Dendritic cell treated with granulocyte-macrophage colony-stimulating factor and Interleukin-4, amounts not matched to agents 40 ng/mL and 50 ng/mL, for 4 days (primary cell): ENCODE results near the gene FTO.
"Not testable (repeated sequence)": the region's sequence is repeated elsewhere in the genome, so short reads cannot be mapped to it uniquely, and the experiment has no call there.

Experiments
- H3K27ac Mint-ChIP-seq: one replicate; pipeline ENCODE4 v1.8.0; 2022; ENCODE audit warnings: mild to moderate bottlenecking, mixed read lengths
- H3K27me3 Mint-ChIP-seq: one replicate; pipeline ENCODE4 v1.8.0; 2022; ENCODE audit warnings: mild to moderate bottlenecking, mixed read lengths
- H3K36me3 Mint-ChIP-seq: one replicate; pipeline ENCODE4 v1.8.0; 2022; ENCODE audit warnings: low read depth, mixed read lengths
- H3K4me1 Mint-ChIP-seq: one replicate; pipeline ENCODE4 v1.8.0; 2022; ENCODE audit warnings: low read depth, mixed read lengths
- H3K4me3 Mint-ChIP-seq: one replicate; pipeline ENCODE4 v1.8.0; 2022; ENCODE audit warnings: mild to moderate bottlenecking, moderate library complexity, mixed read lengths
- H3K9me3 Mint-ChIP-seq: one replicate; pipeline ENCODE4 v1.8.0; 2022; ENCODE audit warnings: mixed read lengths
- intact Hi-C: fragments of 100-400 bp; cut with micrococcal nuclease; formaldehyde crosslinking; loops from one replicate; pipeline ENCODE4 v1.15.0; 2022

Gene FTO

DNA sequence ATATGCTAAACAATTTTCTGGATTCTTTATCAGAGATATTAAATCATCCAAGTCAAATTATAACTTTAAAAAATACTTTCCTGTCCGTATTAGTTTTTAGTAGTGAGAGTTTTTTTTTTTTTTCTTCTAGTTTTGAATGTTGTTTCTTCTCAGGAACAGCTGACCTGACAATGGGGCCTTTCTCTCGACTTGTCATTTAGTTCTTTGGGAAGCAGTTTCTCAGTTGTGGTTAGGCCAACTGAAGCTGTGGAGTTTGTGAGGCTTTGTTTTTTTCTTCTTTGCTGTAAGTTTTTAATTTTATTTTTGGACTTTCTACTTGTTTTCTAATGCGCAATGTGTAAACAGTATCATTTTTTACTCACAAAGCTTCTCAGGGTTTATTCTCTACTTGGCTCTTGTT is 140.8 kb downstream of the FTO start:
- no peak overlapping the region for H3K4me3 Mint-ChIP-seq
- H3K27ac Mint-ChIP-seq, result no peak overlapping the region
- no peaks in the 10 kb centered on the region for H3K27me3 Mint-ChIP-seq
- H3K4me1 Mint-ChIP-seq, result peaks cover 31% of the 10 kb centered on the region
- peaks cover 7% of the 10 kb centered on the region for H3K36me3 Mint-ChIP-seq
- H3K9me3 Mint-ChIP-seq, result no peaks in the 10 kb centered on the region
- intact Hi-C loops, result no loop called here

DNA sequence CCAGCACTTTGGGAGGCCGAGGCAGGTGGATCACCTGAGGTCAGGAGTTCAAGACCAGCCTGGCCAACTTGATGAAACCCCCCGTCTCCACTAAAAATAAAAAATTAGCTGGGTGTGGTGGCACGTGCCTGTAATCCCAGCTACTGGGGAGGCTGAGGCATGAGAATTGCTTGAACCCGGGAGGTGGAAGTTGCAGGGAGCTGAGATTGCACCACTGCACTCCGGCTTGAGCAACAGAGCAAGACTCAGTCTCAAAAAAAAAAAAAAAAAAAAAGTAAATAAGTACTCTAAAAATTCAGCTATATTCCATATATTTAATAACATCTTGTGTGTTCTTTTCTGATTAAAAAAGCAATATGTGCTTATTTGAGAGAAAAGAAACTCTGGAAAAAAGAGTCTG is 142.6 kb downstream of the FTO start:
- H3K27me3 Mint-ChIP-seq, H3K27ac Mint-ChIP-seq, H3K4me3 Mint-ChIP-seq, H3K9me3 Mint-ChIP-seq, intact Hi-C loops, H3K36me3 Mint-ChIP-seq: not testable (repeated sequence)
- H3K4me1 Mint-ChIP-seq, result peaks cover 31% of the 10 kb centered on the region

DNA sequence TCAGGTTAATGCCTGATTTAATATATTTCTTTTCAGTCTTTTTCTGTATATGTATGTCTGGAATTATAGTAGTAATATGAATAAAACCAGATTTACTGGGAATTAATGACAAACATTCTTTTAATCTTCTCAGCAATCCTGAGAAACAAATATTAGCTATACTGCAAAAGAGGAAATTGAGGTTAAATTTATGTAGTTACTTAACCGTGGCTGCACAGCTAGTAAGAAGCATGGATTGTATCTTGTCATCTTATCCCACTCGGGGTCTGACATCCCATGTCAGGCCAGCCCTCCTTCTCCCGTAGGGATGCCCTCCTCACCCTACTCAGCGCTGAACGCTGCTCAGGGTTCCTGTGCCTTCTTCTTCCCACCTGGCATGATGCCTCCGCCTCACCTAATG is 143.0 kb downstream of the FTO start:
- Mint-ChIP-seq H3K27me3 (no peaks in the 10 kb centered on the region), H3K36me3 (peaks cover 7% of the 10 kb centered on the region), H3K9me3 (no peaks in the 10 kb centered on the region), H3K4me3 (no peak overlapping the region), H3K4me1 (peaks cover 27% of the 10 kb centered on the region), H3K27ac (no peak overlapping the region)
- intact Hi-C loops, result no loop called here

DNA sequence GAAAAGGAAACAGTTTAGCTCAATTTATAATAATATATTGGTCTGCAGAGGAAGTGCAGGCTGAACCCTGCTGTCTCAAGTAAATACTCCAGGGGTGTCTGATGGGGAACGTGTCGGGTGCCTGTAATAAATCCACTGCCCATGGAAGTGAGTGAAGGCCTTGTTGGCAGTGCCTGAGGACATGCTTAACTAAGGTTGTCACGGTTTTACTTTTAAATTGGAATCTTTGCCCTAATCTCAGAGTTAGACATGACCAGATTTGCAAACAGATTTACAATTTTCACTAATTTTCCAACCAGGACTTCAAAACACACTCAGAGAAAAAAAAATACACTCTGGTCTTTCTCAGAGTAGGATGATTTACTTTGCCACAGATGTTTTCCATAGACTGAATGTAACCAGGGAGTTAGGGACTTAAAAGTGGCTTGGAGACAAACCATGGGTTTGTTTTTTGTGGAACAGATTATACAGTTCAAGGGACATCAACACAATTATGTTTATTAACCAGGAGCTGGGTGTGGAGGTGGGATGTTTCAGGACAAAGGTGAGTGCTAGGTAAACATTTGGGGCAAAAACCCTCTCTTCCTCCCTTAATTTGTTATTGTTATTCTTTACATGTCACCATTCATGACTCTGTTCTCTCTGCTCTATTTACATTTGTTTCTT is 144.5 kb downstream of the FTO start:
- no peaks in the 10 kb centered on the region for H3K9me3 Mint-ChIP-seq
- no peak overlapping the region for H3K27ac Mint-ChIP-seq
- H3K4me3 Mint-ChIP-seq, result no peak overlapping the region
- H3K27me3 Mint-ChIP-seq, result no peaks in the 10 kb centered on the region
- H3K36me3 Mint-ChIP-seq, result peaks cover 7% of the 10 kb centered on the region
- intact Hi-C loops, result no loop called here
- H3K4me1 Mint-ChIP-seq, result peaks cover 36% of the 10 kb centered on the region

DNA sequence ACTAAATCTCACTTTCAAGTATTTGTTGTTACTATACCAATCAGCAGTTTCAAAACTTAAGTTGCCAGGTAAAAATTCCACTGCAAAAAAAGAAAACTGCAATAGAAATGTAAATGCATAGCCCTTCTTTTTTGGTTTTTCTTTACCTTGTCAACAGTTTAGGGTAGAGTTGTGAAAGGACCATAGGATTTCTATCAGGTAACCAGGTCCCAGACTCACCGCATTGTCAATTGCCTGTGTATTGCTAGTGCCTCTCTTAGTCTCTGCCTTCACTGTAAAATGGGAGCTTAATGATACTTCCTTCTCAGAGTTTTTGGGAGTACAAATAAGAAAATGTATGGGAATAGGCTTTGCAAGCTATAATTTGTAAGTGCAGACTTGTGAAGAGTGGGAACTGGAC is 145.0 kb downstream of the FTO start:
- Mint-ChIP-seq H3K4me1 (peaks cover 36% of the 10 kb centered on the region), H3K27me3 (no peaks in the 10 kb centered on the region), H3K27ac (no peak overlapping the region), H3K9me3 (no peaks in the 10 kb centered on the region), H3K36me3 (peaks cover 7% of the 10 kb centered on the region), H3K4me3 (no peak overlapping the region)
- intact Hi-C loops, result no loop called here

DNA sequence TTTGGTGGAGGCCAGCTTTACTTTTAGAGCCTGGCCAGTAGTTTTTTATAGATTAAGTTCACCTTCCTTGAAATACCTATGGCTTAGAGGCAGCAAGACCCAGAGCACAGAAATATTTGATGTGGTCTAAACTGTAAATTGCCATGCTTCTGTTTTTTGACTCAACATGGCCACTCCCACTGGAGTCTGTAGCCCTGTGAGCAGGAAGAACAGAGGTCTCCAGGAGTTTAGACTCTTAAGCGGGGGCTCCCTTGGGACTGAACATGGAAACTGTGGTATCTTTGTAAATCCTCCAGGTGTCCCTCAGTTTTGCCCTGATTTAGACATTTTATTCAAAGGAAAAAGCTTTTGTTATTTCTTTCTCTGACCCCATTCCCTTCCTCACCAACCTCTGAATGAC is 145.6 kb downstream of the FTO start:
- Mint-ChIP-seq H3K27me3 (no peaks in the 10 kb centered on the region), H3K4me3 (no peak overlapping the region), H3K4me1 (peaks cover 36% of the 10 kb centered on the region), H3K27ac (no peak overlapping the region), H3K36me3 (peaks cover 7% of the 10 kb centered on the region), H3K9me3 (no peaks in the 10 kb centered on the region)
- intact Hi-C loops, result no loop called here

DNA sequence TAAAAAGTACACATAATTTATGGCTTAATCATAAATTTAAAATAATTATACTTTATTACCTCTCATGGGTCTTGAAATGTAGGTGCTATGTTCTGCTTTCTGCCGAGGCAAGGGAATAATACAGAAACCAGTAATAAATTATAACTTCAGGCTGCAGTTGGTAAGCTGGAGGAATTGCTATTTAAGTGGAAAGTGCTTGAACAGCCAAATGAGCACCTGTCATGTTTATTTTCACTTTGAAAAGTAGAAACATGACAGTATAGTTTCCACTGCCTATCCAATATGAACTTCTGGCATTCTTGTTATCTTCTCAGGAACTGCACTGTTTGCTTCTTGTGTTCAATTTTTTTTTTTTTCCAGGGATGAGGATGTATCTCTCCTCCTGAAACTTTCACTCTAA is 146.0 kb downstream of the FTO start:
- H3K4me3 Mint-ChIP-seq, result no peak overlapping the region
- H3K36me3 Mint-ChIP-seq, result peaks cover 3% of the 10 kb centered on the region
- H3K27ac Mint-ChIP-seq, result no peak overlapping the region

DNA sequence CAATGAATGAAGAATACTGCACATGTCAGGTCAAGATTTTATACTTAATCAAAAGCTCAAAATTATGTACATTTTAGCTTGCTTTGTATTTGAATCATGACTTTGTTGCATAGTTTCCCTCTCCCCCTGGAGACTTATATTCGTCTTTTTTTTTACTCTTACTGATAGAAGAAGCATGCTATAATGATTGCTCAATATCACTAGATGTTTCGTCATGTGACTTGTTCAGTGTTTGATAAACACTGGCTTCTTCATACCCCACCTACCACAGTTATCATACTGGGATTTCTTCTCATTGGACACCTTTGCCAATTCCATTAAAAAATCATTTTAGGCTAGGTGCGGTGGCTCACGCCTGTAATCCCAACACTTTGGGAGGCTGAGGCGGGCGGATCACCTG is 148.7 kb downstream of the FTO start:
- Mint-ChIP-seq H3K9me3 (no peaks in the 10 kb centered on the region), H3K27ac (no peak overlapping the region), H3K36me3 (peaks cover 6% of the 10 kb centered on the region), H3K4me1 (peaks cover 23% of the 10 kb centered on the region), H3K27me3 (no peaks in the 10 kb centered on the region), H3K4me3 (no peak overlapping the region)
- intact Hi-C loops, result loop anchor here (10.0 kb wide), 1 partner anchor 62 kb away; no protein-coding TSS in a partner anchor

More for the DNA sequence above, 146.0 kb downstream of the FTO start:
- Mint-ChIP-seq H3K27me3 (no peaks in the 10 kb centered on the region), H3K4me1 (peaks cover 36% of the 10 kb centered on the region), H3K9me3 (no peaks in the 10 kb centered on the region)
- intact Hi-C loops, result loop anchor here (10.0 kb wide), 1 partner anchor 65 kb away; no protein-coding TSS in a partner anchor

DNA sequence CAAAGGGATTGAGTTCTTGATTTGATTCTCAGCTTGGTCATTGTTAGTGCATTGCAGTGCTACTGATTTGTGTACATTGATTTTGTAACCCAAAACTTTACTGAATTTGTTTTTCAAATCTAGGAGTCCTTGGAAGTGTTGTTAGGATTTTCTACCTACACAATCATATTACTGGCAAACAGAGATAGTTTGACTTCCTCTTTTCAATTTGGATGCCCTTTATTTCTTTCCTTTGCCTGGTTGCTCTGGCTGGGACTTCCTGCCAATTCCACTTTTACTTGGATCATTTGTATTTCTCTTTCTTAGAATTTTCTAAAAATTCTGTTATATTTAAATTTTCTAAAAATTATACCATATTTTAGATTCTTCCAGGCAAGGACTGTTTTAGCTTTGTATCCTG is 151.1 kb downstream of the FTO start:
- no peak overlapping the region for H3K4me3 Mint-ChIP-seq
- H3K27ac Mint-ChIP-seq, result no peak overlapping the region
- no peaks in the 10 kb centered on the region for H3K27me3 Mint-ChIP-seq
- H3K36me3 Mint-ChIP-seq, result peaks cover 7% of the 10 kb centered on the region
- H3K4me1 Mint-ChIP-seq, result peaks cover 9% of the 10 kb centered on the region
- H3K9me3 Mint-ChIP-seq, result peaks cover 1% of the 10 kb centered on the region
- intact Hi-C loops, result loop anchor here (10.0 kb wide), 1 partner anchor 60 kb away; no protein-coding TSS in a partner anchor

DNA sequence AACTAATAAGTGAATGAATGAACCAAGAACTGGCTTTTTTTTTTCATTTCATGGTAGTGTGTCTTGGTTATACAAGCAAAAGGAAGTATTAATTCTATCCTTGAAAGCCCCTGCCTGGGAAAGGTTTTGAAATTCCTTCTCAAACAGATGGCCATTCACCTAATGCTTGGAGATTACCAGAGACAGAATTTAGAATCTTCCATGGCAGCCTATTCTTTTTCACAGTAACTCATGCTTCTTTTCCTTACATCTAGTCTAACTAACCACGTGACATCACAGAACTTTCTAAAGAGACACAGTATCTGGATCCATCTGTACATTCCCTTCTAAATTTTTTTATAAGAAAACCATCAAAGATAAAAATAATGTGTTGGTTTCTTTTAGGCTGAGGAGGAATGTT is 151.6 kb downstream of the FTO start:
- peaks cover 6% of the 10 kb centered on the region for H3K9me3 Mint-ChIP-seq
- H3K4me3 Mint-ChIP-seq, result no peak overlapping the region
- intact Hi-C loops, result loop anchor here (10.0 kb wide), 1 partner anchor 59 kb away; no protein-coding TSS in a partner anchor
- H3K27me3 Mint-ChIP-seq, result no peaks in the 10 kb centered on the region
- peaks cover 11% of the 10 kb centered on the region for H3K36me3 Mint-ChIP-seq
- no peak overlapping the region for H3K27ac Mint-ChIP-seq
- peaks cover 14% of the 10 kb centered on the region for H3K4me1 Mint-ChIP-seq

DNA sequence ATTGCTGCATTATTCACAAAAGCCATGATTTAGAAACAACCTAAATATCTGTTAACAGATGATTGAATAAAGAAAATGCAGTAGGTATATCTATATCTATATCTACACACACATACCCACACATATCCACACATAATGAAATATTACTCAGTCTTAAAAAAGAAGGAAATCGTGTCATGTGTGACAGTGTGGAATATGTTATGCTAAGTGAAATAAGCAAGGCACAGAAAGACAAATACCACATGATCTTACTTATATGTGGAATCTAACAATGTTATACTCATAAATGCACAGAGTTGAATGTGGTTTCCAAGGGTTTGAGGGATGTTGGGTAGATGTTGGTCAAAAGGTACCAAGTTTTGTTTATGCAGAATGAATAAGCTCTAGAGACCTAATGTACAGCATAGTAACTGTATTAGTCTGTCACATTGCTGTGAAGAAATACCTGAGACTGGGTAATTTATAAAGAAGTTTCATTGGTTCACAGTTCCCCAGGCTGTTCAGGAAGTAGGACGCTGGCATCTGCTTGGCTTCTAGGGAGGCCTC is 156.1 kb downstream of the FTO start:
- Mint-ChIP-seq H3K4me3 (no peak overlapping the region), H3K36me3 (peaks cover 12% of the 10 kb centered on the region), H3K27me3 (no peaks in the 10 kb centered on the region), H3K9me3 (peaks cover 8% of the 10 kb centered on the region), H3K4me1 (peaks cover 20% of the 10 kb centered on the region), H3K27ac (peak overlapping the region; percentile 28)
- intact Hi-C loops, result loop anchor here (10.0 kb wide), 2 partner anchors 55 to 85 kb away; no protein-coding TSS in a partner anchor

DNA sequence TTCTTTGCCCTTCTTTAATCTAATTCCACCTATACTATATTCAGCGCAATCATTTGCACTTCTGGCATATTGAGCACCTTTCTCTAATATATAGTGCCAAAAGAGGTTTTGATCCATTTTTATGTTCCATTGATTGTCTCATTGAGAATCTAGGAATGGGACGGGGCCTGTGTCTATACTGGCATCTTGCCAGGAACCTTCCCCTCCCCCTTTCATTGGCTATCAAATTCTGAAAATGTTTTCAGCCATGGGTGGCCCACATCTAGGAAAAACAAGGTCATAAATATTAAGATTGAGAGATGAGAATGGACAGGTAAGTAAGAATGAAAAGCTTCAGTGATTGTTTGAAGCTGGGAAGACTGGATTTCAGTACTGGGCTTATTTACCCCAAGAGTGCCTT is 159.9 kb downstream of the FTO start:
- Mint-ChIP-seq H3K9me3 (peaks cover 19% of the 10 kb centered on the region), H3K36me3 (peaks cover 17% of the 10 kb centered on the region), H3K4me1 (peaks cover 47% of the 10 kb centered on the region), H3K4me3 (no peak overlapping the region), H3K27me3 (no peaks in the 10 kb centered on the region), H3K27ac (peak overlapping the region; percentile 45)
- intact Hi-C loops, result loop anchor here (10.0 kb wide), 1 partner anchor 89 kb away; no protein-coding TSS in a partner anchor

DNA sequence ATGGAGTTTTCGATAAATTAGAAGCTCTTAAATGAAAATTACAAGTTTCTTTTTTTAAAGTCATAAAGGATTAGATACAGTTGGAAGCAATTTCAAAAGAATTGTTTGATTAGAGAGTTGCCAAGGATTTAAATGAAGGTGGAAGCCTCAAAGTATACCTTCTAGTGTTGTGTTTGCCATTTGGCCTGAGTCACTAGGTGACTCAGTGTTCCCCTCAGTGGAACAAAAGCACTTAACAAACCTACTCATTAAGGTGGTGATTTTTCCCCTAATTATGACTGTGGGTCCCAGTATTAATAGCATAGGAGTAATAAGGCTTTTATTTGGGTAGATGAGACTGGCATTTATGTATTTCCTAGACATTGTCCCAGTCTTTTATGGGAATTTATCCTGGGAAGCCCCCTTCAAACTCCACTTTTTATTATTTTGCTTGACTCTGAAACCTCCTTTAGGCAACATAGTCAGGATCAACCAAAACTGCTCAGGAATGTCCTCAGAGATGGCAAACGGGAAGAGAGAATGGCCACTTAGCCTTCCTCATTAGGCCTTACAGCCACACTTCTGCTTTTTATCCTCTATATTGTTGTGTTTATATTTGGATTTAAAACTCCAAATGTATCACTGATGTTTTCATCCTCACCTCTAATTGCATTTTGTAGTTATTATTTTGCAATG is 161.0 kb downstream of the FTO start:
- intact Hi-C loops, result loop anchor here (5.0 to 10.0 kb wide), 2 partner anchors 90 to 1062 kb away; no protein-coding TSS in a partner anchor
- Mint-ChIP-seq H3K4me3 (peak overlapping the region; percentile 26), H3K4me1 (peaks cover 47% of the 10 kb centered on the region), H3K36me3 (peaks cover 24% of the 10 kb centered on the region), H3K27ac (peak overlapping the region; percentile 85), H3K27me3 (no peaks in the 10 kb centered on the region), H3K9me3 (peaks cover 25% of the 10 kb centered on the region)

DNA sequence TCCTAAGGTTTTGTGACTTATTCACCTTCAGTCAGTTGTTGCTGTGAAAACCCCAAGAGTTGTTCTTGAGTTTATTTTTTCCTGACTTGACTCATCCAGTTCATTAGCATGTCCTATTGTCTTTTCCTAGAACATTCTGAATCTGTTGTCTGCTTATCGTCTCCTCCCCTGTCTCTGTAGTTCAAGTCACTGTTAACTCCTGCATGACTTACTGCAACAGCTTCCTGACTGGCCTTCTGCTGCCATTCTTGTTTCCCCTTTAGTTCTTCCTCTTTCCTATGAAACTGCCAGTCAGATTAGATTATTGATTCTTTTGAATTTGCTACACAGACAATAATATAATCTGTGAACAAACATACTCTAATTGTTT is 161.5 kb downstream of the FTO start:
- H3K27me3 Mint-ChIP-seq, result no peaks in the 10 kb centered on the region
- H3K36me3 Mint-ChIP-seq, result peaks cover 24% of the 10 kb centered on the region
- H3K4me3 Mint-ChIP-seq, result peak overlapping the region; percentile 55
- peaks cover 43% of the 10 kb centered on the region for H3K4me1 Mint-ChIP-seq
- intact Hi-C loops, result loop anchor here (5.0 to 10.0 kb wide), 2 partner anchors 91 to 1062 kb away; no protein-coding TSS in a partner anchor
- peak overlapping the region; percentile 85 for H3K27ac Mint-ChIP-seq
- H3K9me3 Mint-ChIP-seq, result peaks cover 25% of the 10 kb centered on the region
